Astrocyte of the hippocampus (primary cell): Measurements from ENCODE around the gene CAPN13.
"Not testable (repeated sequence)": the region's sequence is repeated elsewhere in the genome, so short reads cannot be mapped to it uniquely, and the experiment has no call there.

Experiments used
- DNase-seq: peaks from one replicate; pipeline ENCODE4 v3.0.0; 2011; ENCODE audit warnings: low read depth, low spot score

Gene CAPN13

GRCh38 chr2:30705711-30706533 lies 101.3 kb downstream of the CAPN13 start:
- DNase-seq = no peak

GRCh38 chr2:30705056-30705455 lies 102.2 kb downstream of the CAPN13 start:
- no peak for DNase-seq

- no peak for DNase-seq
Observed at GRCh38 chr2:30704309-30705020, 102.8 kb downstream of the CAPN13 start.

- DNase-seq = no peak
Observed at GRCh38 chr2:30702694-30703093, 104.6 kb downstream of the CAPN13 start.

- DNase-seq = no peak
Observed at GRCh38 chr2:30701782-30702181, 105.5 kb downstream of the CAPN13 start.

GRCh38 chr2:30697242-30698103 lies 109.8 kb downstream of the CAPN13 start:
- DNase-seq = not testable (repeated sequence)

- no peak for DNase-seq
Observed at GRCh38 chr2:30695749-30696148, 111.5 kb downstream of the CAPN13 start.

- DNase-seq = no peak
Observed at GRCh38 chr2:30694286-30695055, 112.8 kb downstream of the CAPN13 start.

- DNase-seq = no peak
Observed at GRCh38 chr2:30693821-30694281, 113.4 kb downstream of the CAPN13 start.

- DNase-seq = no peak
Observed at GRCh38 chr2:30692829-30693275, 114.4 kb downstream of the CAPN13 start.

GRCh38 chr2:30691948-30692828 lies 115.1 kb downstream of the CAPN13 start:
- DNase-seq = no peak

- DNase-seq = no peak
Observed at GRCh38 chr2:30691091-30691947, 115.9 kb downstream of the CAPN13 start.

GRCh38 chr2:30690126-30690561 lies 117.1 kb downstream of the CAPN13 start:
- DNase-seq = no peak

- no peak for DNase-seq
Observed at GRCh38 chr2:30689496-30690125, 117.6 kb downstream of the CAPN13 start.

GRCh38 chr2:30688956-30689401 lies 118.3 kb downstream of the CAPN13 start:
- DNase-seq = no peak

- DNase-seq = no peak
Observed at GRCh38 chr2:30686669-30687068, 120.6 kb downstream of the CAPN13 start.

- DNase-seq = no peak
Observed at GRCh38 chr2:30686000-30686399, 121.2 kb downstream of the CAPN13 start.

GRCh38 chr2:30684996-30685395 lies 122.2 kb downstream of the CAPN13 start:
- no peak for DNase-seq
